ENCODE data around the gene CA7.
"Not testable (repeated sequence)": the region's sequence is repeated elsewhere in the genome, so short reads cannot be mapped to it uniquely, and the experiment has no call there.

Gene CA7

GRCh38 chr16:66846831-66847230 lies 2.6 kb downstream of the CA7 start:
- DNase-seq (ENCODE audit: low spot score), result no peak

- DNase-seq (ENCODE audit: low spot score), result no peak
Measured at GRCh38 chr16:66847533-66848067, 3.4 kb downstream of the CA7 start.

DNA sequence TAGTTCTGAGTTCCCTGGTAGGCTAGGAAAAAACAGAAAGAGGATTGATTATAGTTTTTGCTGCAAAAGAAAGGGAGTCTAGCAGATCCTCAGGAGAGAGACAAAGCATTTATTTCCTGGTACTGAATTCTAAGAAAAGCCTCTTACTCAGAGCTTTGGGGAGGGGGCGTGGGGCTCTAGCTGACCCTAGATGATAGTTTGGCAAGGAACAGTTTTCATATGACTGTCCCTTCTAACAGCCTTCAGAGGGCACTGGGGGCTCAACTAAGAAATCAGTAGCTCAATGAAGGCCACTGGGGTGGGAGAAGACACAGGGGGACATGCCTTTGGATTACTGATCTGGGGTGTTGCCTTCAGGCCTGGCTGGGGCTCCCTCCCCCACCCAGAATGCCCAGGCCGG lies 4.0 kb downstream of the CA7 start:
- DNase-seq (ENCODE audit: low spot score), result no peak

DNA sequence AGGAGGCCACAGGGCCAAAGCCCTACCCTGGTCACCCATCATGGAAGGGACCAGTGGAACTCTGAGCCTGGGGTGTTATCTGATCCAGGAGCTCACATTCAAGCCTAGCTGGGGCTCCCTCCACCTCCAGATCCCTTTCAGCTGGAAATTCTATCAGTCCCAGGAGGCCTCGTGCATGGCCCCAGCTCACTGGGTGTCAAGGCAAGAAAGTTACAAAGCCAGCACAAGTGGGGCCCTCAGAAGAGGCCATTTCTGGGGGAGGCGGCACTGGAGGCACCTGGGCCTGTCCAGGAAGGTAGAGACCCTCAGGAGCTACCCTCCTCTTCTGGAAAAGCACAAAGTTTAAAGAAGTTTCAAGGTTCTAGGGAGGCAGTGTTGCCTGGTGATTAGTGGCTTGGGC lies 4.8 kb downstream of the CA7 start:
- DNase-seq (ENCODE audit: low spot score), result no peak

- DNase-seq (ENCODE audit: low spot score), result no peak
Measured at GRCh38 chr16:66849549-66849948, 5.3 kb downstream of the CA7 start.

DNA sequence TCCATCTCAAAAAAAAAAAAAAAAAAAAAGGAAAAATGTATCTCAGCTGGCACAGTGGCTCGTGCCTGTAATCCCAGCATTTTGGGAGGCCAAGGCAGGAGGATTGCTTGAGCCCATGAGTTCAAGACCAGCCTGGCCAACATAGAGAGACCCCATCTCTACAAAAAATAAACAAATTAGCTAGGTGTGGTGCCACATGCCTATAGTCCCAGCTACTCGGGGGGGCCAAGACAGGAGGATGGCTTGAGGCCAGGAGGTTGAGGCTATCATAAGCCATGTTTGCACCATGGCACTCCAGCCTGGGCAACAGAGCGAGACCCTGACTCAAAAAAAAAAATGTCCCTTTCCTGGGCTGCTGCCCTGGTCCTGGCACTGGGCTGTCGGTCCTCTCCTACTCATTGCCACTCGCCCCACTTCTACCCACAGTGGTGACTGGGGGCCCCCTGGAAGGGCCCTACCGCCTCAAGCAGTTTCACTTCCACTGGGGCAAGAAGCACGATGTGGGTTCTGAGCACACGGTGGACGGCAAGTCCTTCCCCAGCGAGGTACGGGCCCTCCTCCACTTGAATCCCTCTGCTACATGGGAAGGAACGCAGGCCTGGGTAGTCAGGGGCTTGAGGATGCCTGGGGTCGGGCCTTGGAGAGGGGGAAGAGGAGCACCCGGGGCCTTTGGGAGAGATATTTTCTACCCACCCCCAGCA lies 6.1 kb downstream of the CA7 start:
- DNase-seq (ENCODE audit: low spot score), result no peak

DNA sequence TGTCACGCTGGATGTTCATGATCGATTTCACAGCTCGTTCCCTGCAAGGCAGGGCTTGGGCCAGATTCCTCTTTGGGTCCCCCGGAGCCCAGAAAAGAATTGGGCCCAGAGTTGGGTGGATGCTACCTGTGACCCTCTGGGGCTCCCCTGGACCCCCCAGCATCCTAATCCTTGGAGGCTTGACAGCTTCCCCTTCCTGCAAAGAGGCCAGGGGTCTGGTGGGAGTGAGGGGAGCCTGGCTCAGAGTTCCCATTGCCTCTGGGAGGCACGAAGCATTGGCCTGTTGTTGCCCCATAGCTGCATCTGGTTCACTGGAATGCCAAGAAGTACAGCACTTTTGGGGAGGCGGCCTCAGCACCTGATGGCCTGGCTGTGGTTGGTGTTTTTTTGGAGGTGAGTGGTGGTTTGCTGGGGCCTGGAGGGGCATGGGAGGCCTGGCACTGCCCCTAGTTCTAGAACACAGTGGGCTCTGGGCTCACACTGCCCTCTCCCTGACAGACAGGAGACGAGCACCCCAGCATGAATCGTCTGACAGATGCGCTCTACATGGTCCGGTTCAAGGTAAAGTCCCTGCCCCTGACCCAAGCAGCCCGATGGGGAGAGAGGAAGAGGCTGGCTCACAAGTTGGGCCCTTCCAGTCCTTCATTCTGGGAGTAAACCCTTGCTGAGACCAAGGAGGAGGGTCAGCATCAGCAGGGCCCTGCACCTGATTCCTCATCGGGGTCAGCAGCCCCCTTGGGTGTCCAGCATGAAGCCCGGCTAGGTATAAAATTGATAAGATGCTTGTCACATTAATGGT lies 7.2 kb downstream of the CA7 start:
- DNase-seq (ENCODE audit: low spot score), result no peak

DNA sequence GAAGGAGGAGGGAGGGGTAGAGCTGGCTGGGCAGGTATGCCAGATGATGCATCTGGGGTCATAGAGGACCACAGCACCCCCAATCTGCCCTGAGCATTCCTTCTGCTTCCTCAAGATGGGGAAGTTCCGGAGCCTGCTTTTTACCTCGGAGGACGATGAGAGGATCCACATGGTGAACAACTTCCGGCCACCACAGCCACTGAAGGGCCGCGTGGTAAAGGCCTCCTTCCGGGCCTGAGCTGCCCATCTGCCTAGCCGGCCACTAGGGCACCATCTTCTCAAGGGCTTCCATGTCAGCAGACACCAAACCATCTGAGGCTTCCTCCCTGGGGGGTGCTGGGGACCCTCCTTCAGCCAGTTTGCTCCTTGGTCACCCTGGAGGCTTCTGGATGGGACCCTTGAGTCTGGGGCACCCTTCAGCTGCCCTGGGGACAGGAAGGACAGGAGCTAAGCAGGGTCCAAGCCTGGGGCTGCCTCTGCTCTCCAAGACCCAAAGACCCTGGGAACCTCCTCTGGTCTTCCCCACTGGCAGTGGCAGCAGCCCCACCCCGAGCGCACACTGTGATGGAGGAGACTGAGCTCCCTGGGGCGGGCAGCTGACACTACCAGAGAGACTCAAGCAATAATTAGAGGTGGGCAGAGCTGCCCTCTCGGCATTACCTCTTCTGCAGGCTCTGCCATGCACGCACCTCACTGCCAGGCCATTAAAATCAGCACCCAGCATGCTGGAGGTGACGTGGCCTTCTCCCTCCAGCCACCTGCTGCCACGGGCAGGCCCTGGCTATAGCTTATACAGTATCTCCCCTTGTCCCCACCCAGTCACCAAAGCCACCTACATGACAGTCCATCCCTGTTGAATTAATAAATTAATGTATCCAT lies 9.3 kb downstream of the CA7 start:
- DNase-seq (ENCODE audit: low spot score), result no peak

DNA sequence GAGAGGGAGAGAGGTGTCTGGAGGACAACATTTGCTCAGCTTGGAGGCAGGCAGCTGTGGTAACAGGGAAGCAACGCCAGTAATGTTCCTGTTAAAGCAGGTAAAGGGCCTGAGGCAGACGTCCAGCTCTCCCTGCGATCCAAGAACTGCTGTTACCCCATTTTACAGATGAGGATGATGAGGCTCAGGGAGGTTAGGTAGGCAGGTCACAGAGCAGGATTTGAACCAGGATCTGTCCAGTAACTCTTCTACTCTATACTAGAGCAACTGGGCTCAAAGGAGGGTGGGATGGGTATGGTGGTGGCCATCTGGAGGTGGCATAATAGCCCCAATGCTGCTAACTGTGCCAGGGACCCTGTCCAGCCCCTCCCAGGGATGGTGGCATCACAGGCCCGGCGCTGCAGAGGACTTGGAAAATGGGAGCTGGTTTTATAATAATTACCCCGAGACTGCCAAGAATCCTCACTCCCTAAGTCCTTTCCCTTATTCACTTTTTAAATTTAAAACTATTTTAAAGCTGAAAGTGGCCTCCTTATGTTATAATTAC lies 12.0 kb downstream of the CA7 start:
- DNase-seq (ENCODE audit: low spot score), result no peak

GRCh38 chr16:66856801-66857200 lies 12.6 kb downstream of the CA7 start:
- no peak for DNase-seq (ENCODE audit: low spot score)

DNA sequence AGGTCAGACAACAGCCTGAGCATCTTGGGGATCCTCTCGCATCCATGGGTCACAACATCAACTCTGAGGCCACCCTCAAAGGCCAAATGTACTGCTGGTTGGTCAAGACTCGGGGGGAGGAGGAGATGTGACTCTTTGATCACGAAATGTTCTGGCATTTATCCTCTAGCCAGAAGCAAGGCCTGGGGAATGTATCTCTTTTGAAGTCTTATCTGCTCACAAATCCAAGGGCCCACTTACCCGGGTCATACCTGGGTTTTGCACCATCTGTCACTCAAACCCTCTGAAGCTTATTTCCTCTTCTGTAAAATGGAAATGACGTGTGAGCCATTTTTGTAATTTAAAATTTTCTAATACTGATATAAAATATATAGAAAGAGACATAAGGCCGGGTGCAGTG lies 13.2 kb downstream of the CA7 start:
- DNase-seq (ENCODE audit: low spot score), result no peak

DNA sequence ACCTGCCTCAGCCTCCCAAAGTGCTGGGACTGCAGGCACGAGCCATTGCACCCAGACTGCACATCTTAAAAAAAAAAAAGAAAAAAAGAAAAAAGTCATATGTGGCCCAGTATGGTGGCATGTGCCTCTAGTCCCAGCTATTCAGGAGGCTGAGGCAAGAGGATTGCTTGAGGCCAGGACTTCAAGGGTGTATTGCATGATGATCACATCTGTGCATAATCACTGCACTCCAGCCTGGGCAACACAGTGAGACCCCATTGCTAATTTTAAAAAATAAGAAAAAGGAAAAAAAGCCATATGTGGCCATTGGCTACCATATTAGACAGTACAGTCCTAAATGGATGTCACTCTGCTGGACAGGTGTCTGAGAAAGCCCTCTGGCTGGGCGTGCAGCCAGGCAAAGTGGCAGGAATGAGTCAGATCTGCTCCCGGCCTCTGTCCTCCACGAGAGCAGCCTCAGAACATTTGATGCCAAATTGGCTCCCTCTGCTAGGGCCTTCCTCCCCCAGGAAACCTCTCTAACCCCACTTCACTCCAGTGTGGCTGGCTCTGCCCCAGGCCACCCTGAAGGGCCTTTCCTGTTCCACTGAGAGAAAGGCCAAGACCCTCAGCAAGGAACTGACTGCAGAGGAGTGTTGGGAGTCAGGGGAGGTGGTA lies 14.7 kb downstream of the CA7 start:
- DNase-seq (ENCODE audit: low spot score), result no peak

DNA sequence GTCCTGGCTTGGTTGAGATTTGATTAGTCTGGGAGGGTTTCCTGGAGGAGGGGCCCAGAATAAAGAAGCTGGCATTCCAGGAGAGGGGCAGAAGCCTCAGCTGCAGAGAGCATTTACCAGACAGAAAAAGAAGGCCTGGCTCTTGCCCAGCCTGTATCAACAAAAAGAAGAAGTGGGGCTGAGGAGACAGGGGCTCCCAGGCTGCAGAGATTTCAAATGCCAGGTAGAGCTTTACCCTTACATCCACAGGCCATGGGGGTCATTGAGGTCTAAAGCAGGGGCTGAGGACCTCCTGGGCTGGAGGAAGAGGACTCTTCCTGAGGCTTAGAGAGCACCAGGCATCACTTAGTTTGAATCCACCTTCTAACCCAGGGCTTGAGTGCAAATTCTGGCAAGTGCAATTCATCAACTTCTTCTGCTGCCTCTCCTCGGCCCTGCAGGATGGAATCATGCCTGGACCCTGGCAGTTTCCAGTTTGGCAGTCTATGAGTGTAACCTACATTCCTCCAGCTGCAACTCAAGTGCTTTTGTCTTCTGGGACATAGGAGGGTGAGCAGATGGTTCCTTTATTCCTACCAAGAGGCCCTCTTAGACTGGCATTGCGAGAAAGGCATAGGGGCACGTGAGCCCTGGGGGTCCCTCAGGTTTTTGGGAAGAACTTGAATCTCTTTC lies 15.3 kb downstream of the CA7 start:
- no peak for DNase-seq (ENCODE audit: low spot score)

DNA sequence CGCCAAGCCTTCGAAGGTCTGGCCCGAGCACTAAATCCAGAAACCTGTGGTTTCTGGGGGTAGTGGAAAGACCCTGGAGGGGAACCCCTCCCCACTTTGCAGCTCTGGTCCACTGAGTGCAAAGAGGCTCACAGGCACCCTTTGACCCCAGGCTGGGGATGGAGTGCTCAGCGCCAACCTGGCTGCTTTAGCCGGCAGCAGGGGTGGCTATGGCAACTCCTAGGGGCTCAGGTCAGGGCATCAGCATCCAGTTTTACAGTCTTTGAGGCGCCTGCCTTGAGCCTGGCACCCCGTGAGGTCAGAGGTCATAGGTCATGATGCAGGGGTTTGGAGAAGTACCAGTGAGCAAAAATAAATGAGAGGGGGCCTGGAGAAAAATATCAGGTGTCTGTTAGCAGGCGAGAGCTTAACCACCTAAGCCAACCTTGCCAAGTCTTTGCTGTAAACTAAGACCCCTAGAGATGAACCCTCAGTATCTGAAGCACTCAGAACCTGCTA lies 17.9 kb downstream of the CA7 start:
- DNase-seq (ENCODE audit: low spot score), result no peak

- no peak for DNase-seq (ENCODE audit: low spot score)
Measured at GRCh38 chr16:66863707-66864106, 19.5 kb downstream of the CA7 start.

DNA sequence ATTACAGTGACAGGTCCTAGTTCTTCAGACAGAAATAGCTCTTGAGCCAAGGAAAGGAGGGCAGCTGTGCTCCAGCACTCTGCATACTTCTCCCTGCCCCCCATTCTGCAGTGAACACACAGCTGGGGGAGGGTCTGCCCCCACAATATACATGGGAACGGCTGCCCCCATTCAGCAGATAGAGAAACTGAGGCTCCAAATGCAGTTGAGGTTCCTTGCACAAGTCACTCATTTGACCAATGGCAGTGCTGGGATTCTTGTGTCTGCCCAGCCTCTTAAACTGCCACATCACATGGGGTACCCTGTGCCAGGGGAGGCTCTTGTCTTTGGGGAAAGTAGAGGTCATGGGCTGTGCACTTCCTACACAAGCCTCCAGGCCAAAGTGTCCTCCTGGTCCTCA lies 25.2 kb downstream of the CA7 start:
- no peak for DNase-seq (ENCODE audit: low spot score)

- DNase-seq (ENCODE audit: low spot score), result not testable (repeated sequence)
Measured at GRCh38 chr16:66871363-66871762, 27.1 kb downstream of the CA7 start.

GRCh38 chr16:66871840-66872239 lies 27.6 kb downstream of the CA7 start:
- DNase-seq (ENCODE audit: low spot score), result no peak

DNA sequence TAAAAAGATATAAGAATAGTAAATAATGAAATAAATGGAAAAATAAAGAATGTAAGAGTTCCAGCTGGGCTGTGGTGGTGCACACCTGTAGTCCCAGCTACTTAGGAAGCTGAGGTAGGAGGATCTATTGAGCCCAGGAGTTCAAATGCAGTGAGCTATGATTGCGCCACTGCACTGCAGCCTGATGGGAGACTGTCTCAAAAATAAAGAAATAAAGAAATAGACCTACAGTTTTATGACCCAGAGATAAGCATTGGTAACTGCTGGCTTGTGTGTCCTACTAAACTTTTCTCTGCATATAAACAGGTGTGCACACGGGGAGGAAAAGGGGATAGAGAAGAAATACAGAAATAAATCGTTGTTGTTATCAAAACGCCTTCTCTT lies 28.3 kb downstream of the CA7 start:
- DNase-seq (ENCODE audit: low spot score), result no peak

DNA sequence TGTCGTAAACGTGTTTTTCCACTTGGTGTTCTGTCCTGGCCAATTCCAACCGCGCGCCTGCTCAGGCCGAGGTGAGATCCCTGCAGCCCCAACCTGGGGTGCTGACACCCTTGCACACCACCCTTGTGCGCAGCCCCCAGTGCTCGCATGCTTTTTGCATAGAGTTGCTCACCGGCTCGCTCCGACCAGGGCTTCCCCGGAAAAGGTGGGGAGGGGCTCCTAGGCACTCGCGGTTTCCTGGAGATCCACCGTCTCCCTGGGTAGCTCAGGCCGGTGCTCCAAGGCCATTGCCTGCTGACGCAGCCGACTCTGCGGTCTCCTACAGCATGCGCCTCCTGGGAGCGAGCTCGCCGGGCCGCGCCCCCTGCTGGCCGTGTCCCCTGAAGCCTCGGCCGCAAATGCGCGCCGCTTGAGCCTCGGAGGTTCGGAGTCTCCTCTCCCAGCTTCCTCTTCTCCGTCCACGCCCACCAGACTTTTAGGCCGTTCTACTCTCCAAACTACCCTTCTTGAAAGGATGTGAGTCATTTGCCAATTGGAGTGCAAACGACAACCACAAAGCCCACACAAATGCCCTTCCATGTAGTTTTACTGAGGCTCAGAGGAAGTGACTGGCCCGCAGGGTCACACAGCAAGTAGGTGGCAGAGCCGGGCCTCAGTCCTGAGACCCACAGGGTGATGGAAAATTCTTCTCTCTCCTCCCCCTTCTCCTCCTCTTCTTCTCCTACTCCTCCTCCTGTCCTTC lies 28.9 kb downstream of the CA7 start:
- peak; percentile 80 for DNase-seq (ENCODE audit: low spot score)

Data from HuH-7 (cell line).